Suprapubic skin (tissue), 3 donors: ENCODE results near the gene EPN2.

ENCODE experiments used
- EP300 ChIP-seq: sonication (generic); formaldehyde crosslinking; IDR thresholded peaks from one replicate; pipeline ENCODE4 v1.6.1; 2017; ENCODE audit warnings: antibody characterized with exemption
- TF ChIP-seq, protein P1 (sequence below), 2 donors: fragments of 200-600 bp in 1 of 2; fragments of 450-650 bp in 1 of 2; sonication (generic) in 1 of 2; IDR thresholded peaks; one replicate each; pipeline ENCODE4 v1.5.1; 2016 to 2019; ENCODE audit warnings: antibody characterized with exemption in 2 of 2, mild to moderate bottlenecking in 1 of 2, moderate library complexity in 1 of 2

DNA sequence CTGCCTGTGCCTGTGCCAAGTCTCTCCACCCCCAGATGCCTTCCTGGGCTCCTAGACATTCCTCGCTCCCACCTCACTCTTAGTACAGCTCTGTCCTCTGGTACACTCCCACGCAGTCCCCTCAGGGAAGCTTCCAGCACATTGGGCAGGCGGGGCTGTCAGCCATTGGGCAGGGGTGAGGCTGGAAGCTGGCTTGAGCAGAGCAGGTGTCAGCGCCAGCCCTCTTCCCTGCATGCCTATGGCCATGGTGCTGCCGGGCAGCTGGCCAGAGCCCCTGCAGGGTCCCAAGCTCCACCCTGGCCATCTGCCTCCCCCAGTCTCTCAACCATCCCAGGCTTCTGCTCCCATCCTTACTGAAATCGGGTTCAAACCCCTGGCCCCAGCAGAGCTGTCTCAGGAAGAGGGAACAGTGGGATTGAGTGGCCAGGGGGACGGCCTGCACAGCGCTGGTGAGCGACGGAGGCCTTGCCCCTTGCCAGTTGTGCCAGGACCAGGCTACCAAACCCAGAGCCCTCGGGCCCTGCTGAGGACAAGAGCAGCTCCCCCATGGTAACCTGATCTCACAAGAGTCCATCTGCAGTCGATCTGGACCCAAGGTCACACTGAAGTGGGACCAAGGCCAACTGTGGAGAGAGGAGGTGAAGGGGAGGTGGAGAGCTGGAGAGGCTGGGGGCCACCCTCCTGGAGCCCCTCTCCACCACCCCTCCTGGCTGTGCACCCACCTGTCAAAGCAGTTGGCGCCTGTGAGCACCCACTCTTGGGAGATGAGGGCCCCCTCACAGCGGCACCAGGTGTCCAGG lies 127.7 kb downstream of the EPN2 start:
- TF ChIP-seq, protein P1, sequence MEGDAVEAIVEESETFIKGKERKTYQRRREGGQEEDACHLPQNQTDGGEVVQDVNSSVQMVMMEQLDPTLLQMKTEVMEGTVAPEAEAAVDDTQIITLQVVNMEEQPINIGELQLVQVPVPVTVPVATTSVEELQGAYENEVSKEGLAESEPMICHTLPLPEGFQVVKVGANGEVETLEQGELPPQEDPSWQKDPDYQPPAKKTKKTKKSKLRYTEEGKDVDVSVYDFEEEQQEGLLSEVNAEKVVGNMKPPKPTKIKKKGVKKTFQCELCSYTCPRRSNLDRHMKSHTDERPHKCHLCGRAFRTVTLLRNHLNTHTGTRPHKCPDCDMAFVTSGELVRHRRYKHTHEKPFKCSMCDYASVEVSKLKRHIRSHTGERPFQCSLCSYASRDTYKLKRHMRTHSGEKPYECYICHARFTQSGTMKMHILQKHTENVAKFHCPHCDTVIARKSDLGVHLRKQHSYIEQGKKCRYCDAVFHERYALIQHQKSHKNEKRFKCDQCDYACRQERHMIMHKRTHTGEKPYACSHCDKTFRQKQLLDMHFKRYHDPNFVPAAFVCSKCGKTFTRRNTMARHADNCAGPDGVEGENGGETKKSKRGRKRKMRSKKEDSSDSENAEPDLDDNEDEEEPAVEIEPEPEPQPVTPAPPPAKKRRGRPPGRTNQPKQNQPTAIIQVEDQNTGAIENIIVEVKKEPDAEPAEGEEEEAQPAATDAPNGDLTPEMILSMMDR (IDR thresholded peaks at IDR 0.05), result no peak
- no peak for TF ChIP-seq EP300
